HG03432 (cell line): ENCODE data around the gene TEAD3.
"Not testable (repeated sequence)": the region's sequence is repeated elsewhere in the genome, so short reads cannot be mapped to it uniquely, and the experiment has no call there.

Experiments
- ATAC-seq: cut with Tn5 transposase; IDR thresholded peaks from one replicate; pipeline ENCODE4 v1.9.1; 2021; ENCODE audit warnings: mild to moderate bottlenecking, moderate library complexity; ENCODE audit not compliant: unreplicated experiment

The TEAD3 gene

GRCh38 chr6:35496841-35497570, at the start of gene TEAD3:
TSS of gene TEAD3 (minus strand) at chr6:35497079.
- no peak for ATAC-seq

DNA sequence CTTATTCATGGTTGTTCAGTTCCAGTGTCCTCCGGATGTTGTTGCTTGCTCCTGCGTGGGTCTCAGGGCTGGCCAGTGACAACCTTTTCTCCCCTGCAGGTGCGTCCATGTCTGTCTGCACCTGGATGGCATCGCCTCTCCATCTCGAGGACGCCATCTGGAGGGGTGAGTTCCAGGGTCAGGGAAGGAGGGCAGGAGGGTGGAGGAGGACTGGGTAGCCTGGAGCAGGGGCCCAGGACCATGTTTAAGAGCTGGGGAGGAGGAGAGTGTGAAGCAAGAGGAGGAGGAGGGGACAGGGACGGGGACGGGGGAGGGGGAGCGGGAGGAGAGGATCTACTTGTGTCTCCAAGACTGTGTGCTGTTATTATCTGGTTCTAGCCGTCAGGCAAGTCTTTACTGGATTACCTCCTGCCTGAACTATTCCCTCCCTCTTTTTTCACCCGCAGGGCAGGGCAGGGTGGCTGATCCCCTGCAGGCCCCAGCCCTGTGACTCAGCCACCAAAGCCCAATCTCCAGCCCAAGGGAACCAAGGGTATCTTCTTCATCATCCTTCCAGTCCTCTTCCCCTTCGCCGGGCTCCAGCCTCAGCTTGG, 48.0 kb upstream of the TEAD3 start:
- ATAC-seq = no peak

DNA sequence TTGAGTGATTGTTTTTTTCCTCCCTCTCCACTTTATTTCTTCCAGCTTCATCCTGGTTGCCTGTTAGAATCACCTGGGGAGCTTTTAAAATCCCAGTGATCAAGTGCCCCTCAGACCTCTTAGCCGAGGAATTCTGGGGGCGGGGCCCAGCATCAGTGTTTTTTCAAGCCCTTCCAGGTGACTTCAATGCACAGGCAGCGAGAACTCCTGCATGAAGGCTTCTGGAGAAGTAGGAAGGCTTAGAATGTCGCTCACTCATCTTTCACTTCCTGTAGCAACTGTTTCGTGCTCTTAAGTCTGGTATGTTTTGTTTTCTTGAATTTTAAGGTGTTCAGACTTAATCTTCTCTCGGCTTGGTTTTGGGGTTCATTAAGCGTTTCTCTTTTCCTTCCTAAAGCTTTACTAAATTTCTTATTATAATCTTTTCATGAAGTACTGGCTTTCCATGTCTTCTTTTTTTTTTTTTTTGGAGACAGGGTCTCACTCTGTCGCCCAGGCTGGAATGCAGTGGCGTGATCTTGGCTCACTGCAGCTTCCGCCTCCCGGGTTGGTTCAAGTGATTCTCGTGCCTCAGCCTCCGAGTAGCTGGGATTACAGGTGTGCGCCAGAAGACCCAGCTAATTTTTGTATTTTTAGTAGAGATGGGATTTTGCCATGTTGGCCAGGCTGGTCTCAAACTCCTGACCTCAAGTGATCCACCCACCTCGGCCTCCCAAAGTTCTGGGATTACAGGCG, 46.7 kb upstream of the TEAD3 start:
- ATAC-seq = no peak

DNA sequence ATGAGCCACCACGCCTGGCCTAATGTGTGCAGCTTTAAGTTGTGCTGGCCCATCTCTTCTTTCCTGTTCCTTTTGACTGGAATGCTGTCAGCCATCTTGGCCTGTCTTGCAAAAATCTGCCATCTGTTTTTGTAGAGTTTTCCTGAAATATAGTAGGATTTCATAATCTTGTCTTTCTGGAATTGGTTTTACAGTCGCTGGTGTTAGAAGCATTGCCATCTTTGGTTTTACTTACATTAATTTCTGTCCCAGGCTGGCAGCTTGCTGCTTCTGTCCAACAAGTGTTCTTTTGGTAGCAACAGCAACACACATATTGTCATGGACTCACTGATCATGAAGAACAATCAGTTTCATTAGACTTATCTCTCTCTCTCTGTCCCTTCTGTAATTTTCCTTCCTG, 45.0 kb upstream of the TEAD3 start:
- ATAC-seq = no peak

- no peak for ATAC-seq
Observed at GRCh38 chr6:35539223-35539622, 42.3 kb upstream of the TEAD3 start.

- ATAC-seq = not testable (repeated sequence)
Observed at GRCh38 chr6:35535847-35536246, 39.0 kb upstream of the TEAD3 start.

DNA sequence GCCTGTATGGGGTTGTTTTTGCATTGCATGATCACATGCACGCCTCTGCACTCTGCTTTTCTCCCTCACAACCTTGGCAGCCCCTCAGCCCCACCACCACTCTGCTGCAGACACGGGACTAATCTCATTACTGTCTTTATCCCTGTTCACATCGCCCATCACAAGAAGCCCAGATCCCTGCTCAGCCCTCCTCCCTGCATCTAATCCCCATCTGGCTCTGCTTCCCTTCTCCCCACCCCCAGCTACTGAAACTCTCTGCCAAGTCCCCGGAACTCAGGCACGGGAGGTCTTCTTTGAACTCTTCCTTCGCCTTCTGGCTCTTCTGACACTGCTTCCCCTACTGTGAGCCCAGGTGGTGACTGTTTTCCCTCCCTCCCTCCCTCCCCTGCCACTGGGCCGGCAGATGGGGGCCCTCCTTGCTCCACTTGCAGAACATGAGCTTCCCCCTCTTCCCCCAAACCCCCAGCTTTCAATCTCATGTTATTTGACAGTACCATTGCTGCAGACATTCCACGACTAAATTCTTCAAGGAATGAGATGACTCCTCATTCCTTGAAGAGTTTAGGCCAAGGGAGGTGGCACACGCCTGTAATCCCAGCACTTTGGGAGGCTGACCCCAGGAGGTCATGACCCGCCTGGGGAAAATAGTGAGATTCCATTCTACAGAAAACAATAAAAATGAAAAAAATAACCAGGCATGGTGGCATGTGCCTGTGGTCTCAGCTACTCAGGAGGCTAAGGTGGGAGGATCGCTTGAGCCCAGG, 37.7 kb upstream of the TEAD3 start:
- ATAC-seq = no peak

GRCh38 chr6:35533981-35534380, 37.1 kb upstream of the TEAD3 start:
- ATAC-seq = no peak

GRCh38 chr6:35532126-35532525, 35.2 kb upstream of the TEAD3 start:
- no peak for ATAC-seq

DNA sequence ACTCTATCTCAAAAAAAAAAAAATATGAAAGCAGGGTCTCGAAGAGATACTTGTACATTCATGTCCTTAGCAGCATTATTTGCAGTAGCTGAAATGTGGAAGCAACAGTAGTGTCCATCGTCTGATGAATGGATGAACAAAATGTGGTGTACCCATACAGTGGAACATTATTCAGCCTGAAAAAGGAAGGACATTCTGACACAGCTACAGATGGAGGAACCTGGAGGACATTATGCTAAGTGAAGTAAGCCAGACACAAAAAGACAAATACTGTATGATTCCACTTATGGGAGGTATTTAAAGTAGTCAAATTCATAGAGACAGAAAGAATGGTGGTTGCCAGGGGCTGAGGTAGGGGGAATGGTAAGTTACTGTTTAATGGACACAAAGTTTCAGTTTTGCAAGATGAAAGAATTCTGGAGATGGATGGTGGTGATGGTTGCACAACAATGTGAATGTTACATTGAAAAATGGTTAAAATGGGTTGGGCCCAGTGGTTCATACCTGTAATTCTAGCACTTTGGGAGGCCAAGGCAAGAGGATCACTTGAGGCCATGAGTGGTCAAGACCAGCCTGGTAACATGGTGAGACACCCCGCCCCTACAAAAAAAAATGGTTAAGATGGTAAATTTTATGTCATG, 27.6 kb upstream of the TEAD3 start:
- no peak for ATAC-seq

DNA sequence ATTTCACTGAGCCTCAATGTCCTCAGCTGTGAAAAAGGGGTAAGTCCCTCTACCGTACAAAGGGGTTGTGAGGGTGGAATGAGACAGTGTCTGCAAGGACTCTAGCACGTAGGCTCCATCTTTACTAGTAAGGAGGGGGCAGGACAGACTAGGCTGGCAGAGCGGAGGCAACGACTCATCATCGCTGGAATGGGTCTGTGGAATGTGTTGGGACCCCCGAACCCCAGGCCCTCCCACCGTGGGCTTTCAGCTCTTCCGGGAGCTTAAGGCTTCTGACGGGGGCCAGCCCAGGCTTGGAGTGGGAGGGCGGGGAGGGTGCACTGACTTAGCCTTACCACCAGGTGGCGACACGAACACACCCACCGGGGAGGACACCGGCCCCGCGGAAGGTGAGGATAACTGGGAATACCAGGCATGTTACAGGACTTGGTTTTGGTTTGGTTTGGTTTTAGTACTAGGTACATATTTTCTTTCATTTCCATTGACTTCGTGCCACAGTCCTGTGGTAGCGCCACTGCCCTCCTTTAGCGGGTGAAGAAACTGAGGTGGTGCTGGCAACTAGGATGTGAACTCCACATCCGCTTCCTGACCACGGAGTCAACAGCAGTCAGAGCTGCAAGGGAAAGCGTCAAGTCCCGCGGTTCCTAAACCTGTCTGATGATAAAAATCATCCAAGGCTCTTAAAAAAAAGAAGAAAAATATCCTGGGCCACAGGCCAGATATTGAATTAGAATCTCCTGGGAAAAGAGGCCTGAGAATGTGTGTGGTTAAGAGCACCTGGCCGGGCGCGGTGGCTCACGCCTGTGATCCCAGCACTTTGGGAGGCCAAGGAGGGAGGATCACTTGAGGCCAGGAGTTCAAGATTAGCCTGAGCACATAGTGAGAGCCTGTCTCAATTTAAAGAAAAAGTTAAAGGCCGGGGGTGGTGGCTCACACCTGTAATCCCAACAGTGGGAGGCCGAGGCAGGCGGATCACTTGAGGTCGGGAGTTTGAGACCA, 26.1 kb upstream of the TEAD3 start:
- peak; percentile 67 for ATAC-seq

DNA sequence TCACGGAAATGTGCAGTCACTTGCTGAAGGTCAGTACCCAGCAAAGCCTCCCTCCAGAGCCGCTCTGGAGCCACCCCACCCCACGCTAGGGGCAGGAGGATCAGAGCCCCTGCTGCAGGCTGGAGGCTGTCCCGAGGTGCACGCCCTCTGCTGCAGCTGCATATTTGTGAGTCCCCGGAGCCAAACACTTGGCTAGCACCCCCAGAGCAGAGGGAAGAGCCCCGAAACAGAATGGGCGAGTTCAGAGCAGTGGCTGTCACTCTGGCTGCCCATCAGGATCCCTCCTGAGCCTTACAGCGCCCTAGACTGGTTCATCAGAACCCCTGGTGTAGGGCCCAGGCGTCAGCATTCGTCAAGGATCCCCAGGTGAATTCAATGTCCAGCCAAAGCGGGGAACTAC, 25.3 kb upstream of the TEAD3 start:
- no peak for ATAC-seq

DNA sequence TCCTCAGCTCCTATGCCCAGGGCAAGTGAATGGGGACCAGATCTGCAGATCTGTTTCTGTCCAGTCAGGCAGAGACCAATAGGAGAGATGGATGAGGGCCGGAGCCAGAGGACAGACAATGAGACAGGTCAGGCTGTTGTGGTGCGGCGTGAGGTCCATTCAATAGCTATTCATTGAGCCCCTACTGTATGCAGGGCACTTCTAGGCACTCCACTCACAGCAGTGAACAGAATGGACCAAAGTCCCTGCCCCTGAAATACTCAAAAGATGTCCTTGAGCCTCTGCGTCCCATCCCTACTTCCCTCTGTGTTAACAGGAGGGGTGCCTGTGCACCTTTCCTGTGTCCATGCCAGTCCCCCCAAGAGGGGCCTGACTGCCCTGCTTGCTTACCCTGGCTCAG, 24.4 kb upstream of the TEAD3 start:
- no peak for ATAC-seq

DNA sequence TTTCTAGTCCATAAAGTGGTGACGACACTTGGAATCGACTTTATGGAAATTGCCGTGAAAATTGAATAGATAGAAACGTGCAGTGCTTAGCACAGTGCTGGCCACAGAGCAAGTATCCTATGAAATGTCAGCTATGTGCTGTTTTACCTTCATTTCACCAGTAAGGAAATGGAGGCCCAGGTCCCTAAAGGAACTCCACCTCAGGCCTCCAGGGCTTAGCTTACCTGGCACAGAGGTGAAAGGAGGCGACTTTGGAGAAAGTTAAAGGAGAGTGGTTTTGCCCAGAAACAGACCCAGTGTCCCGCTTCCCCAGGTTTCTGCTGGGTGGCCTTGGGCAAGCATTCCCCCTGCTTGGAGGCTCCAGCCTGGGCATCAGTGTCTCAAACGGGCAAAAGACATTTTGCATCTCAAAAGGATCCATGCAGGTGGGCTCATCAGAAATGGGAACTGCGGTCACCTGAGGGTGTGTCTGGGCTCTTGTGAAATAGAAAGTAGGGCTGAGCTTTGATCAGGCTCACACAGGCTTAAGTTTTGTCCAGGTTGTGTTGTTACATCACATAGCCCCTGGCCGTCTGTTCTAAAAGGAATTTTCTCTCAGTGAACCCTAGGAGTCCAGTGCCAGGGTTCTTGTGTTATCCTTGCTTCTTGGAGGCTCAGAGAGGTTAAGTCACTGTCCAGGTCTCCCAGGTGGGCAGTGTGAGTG, 22.6 kb upstream of the TEAD3 start:
- ATAC-seq = no peak

DNA sequence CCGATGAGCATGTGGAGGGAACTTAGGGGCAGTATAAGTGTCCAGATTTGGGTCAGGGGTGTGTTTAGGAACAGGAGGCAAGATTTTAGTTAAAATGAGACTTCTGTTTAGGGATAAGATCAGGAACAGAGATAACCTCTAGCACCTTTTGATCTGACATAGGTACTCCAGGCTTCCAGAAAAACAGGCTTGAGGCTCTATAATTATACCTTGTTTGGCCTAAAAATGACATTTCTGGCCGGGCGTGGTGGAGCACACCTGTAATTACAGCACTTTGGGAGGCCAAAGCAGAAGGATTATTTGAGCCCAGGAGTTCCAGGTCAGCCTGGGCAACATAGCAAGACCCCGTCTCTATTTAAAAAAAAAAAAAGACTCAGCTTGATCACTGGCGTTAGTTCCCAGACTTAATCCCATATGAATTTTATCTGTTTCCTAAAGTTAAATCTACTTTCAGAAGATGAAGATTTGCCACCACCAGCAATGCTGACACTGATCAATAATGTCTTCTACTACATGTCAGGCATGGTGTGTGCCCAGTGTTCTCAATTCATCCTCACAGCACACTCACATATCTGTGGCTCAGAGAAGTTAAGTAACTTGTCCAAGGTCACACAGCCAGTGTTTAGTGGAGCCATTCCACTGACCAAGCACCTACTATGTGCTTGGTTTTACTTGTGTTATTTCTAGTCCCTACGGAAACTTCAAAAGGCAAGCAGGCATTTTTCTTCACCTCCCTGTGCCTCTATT, 21.9 kb upstream of the TEAD3 start:
- ATAC-seq = no peak

DNA sequence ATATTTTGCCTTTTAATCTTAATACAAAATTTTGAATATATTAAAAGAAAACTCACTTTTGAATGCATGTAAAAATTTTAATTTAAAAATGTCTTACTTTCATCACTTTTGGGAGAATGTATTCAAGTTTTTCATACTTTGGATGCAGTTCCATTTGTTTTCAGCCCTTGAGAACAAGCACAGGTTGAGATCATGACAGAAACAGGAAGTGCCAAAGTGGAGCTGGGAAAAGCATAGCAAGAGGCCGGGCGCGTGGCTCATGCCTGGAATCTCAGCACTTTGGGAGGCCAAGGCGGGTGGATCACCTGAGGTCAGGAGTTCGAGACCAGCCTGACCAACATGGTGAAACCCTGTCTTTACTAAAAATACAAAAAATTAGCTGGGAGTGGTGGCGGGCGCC, 21.1 kb upstream of the TEAD3 start:
- not testable (repeated sequence) for ATAC-seq

- no peak for ATAC-seq
Observed at GRCh38 chr6:35516712-35517111, 19.8 kb upstream of the TEAD3 start.

DNA sequence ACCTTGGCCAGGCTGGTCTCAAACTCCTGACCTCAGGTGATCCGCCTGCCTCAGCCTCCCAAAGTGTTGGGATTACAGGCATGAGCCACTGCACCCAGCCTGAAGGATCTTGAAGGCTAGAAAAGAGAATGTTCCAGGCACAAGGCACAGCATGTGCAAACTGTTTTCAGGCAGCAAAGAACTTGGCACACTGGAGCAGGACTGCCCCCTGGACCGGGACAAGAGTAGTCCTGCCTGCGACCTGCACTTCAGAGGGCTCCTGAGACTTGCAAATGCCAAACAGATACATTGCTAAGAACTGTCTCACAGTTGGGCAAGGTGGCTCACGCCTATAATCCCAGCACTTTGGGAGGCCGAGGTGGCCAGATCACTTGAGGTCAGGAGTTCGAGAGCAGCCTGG, 19.1 kb upstream of the TEAD3 start:
- not testable (repeated sequence) for ATAC-seq
